H4 (cell line): ENCODE data around the gene PDXK. TPM values are rescaled to one million over a fixed set of nuclear protein-coding genes. Genes with fewer than 3 reads are reported as not detected.
"Not testable (repeated sequence)": the region's sequence is repeated elsewhere in the genome, so short reads cannot be mapped to it uniquely, and the experiment has no call there.

Source experiments
- DNase-seq: peaks from one replicate; pipeline ENCODE4 v3.0.0-alpha.2; 2015; ENCODE audit warnings: low spot score
- total RNA-seq: library from RNA; depleted of rRNA; stranded (reverse); fragments of >200 nt; shearing (Covaris generic); gene quantifications from 2 replicates; pipeline ENCODE4 v1.2.3, GENCODE V29; 2014

PDXK gene
- total RNA-seq, 1 experiment from 2014 or later, result 107 TPM

DNA sequence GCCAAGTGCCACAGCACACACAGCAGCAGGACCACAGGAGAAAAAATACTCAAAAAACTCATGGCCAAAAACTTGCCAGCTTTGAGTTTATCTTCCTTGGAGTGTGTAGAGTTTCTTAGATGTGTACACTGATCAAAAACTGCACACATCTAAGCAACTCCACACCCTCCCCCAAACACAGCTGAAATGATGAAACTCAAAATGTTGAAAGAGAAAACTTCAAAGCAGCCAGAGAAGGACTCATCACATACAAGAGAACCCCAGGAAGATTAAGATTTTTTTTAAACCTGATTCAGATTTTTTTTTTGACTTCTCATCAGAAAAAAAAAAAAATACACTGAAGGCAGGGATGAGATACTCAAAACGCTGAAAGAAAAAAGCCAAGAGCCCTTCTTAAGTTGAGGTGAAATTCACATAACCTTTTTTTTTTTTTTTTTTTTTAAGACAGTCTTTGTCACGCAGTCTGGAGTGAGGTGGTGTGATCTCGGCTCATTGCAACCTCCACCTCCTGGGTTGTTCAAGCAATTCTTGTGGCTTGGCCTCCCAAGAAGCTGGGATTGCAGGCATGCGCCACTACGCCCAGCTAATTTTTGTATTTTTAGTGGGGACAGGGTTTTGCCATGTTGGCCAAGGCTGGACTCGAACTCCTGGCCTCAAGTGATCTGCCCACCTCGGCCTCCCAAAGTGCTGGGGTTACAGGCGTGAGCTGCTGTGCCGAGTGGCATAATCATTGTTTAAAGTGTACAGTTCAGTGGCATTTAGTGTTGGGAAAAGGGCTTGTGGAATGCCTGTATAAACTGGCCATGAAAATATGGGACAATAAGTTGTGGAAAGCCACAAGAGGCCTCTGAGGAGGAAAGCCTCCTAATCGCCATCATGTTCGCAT is 20.9 kb upstream of the PDXK start:
- DNase-seq, result no peak

DNA sequence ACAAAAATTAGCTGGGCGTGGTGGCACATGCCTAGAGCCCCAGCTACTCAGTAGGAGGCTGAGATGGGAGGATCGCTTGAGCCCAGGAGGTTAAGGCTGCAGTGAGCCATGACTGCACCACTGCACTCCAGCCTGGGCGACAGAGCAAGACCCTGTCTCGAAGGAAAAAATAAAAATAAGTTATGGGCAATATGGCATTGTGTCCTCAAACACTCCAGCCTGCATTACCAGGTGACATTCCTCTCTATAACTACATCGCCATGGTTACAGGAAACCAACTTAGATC is 19.5 kb upstream of the PDXK start:
- DNase-seq, result not testable (repeated sequence)

DNA sequence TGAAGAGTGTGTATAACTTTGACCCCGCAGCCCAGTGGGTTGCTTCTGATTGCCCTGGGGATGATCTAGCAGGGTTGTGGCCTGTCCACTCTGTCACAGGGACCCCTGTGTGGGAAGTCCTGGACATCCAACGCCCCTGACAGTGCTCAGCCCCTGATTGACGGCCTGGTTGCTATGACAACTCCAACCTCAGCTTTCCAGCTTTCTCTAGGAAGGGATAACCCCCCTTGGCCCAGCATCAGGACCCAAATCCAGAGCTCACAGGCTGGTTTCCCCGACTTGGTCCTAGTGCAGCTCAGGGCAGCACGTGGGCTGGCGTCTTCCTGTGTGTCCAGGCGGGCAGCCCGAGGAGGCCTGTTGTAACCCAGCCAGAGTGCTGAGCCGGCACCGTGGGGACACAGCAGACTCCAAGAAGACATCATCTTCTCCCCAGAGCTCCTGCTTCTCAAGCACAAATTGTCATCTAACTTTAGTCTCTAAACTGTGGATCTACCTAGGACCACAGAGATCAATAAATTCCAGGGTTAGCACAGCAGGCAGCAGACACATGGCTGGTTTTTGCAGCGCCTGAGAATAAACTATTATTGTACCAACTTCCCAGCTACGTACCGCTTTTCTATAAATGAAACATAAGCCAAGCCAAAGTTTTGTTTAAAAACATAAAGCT is 18.9 kb upstream of the PDXK start:
- no peak for DNase-seq

DNA sequence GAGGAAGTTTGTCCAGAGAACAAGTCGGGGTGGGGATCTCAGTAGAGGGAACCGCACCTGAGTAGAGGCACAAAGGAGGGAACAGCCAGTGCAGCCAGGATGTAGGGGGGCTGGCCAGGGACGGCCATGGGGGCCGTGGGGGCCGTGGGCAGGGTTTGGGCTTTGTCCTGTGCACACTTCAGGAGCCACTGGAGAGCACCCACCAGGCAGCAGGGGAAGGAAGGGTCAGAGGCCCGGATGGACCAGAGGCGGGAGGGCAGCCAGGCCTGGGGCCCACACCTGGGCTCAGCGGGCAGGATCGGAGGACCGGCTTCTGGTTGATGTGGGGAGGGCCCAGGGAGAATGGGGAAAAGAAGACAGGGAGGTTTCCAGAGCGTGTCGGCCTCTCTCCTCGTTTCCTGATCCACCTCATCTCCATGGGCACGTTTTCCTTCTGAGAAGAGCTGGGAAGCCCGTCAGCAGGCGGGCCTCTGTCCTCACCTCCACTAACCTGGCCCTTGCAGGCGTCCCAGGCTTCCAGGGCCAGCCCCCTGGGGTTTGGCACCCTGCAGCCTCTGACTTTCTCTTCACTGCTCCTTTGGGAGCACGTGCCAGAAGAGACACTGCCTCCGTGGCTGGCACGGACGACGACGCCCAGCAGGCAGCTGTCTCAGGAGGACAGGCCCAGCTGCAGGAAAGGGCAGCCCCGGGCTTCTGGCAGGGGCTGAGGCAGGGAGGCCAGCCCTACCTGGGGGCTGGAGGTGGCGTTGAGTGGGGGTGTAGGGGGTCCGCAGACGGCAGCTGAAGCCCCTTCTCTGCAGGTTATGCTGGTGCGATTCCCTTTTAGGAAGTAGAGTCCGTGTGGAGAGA is 16.8 kb upstream of the PDXK start:
- DNase-seq, result no peak

DNA sequence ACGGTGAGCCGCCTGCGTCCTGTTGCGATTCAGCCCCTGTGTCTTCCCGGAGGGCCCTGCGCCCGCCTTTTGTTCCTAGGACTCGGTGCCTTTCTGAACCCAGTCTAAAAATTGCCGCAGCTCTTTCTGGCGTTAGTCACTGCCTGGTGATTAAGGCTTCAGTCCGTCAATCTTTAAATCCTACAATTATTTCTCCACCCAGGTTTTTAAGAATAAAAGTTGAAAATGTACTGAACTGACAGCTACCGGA is 16.2 kb upstream of the PDXK start:
- no peak for DNase-seq

DNA sequence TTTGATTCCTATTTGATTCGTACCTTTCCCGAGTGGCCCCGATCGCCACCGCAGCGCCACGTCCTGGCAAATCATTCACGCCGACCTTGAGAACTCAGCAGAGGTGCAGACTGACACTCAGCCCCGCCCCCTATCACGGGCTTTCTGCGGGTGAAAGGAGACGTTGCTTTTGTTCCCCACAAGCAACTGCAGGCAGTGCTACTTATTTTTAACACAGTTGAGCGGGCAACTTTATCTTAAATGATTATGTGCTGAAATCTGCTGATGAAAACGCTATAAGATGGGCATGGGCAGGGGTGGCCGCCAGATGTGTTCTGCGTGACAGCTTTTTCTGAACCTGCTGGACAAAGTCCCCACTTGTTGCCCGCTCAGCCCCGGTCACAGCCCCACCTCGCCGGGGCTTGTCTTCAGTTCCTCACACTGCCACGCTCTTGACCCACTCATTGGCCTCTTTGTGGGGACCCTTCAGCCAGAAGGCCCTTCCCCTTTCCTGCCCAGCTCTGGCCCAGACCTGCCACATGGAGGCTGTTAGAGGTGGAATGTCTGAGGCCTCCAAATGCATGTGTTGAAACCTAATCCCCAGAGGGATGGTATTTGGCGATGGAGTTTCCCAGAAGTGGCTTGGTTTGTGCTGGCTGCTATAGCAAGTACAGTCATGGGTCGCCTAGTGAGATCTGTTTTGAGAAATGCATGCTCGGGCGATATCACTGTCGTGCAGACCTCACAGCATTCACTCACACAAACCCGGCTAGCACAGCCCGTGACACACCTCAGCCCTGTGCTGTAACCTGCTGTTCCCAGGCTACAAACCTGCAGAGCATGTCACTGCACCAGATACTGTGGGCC is 15.7 kb upstream of the PDXK start:
- no peak for DNase-seq

DNA sequence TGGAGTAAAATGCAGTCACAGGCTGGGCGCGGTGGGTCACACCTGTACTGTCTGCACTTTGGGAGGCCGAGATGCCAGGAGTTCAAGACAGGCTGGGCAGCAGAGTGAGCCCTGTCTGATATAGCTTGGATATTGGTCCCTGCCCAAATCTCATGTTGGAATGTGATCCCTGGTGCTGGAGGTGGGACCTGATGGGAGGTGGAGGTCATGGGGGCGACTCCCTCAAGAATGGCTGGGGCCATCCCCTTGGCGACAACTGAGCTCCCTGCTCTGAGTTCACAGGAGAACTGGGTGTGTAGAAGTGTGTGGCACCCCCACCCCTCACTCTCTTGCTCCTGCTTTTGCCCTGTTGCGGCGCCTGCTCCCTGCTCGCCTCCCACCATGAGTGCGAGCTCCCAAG is 11.5 kb upstream of the PDXK start:
- DNase-seq, result no peak

DNA sequence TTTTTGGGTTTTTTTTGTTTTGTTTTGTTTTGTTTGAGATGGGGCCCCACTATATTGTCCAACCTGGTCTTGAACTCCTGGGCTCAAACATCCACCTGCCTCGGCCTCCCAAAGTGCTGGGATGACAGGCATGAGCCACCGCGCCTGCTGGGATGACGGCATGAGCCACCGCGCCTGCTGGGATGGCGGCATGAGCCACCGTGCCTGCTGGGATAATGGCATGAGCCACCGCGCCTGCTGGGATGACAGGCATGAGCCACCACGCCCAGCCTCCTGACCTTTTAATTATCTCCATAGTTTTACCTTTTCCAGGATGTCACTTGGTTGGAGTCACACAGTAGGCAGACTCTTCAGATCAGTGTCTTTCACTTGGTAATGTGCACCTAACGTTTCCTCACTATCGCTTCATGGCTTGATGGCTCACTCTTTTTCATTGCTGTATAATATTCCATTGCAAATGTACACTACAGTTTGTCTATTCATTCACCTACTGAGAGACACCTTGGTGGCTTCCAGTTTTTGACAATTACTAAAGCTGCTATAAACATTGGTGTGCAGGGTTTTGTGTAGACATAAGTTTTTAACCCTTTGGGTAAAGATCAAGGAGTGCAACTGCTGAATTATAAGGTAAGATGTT is 10.1 kb upstream of the PDXK start:
- no peak for DNase-seq

DNA sequence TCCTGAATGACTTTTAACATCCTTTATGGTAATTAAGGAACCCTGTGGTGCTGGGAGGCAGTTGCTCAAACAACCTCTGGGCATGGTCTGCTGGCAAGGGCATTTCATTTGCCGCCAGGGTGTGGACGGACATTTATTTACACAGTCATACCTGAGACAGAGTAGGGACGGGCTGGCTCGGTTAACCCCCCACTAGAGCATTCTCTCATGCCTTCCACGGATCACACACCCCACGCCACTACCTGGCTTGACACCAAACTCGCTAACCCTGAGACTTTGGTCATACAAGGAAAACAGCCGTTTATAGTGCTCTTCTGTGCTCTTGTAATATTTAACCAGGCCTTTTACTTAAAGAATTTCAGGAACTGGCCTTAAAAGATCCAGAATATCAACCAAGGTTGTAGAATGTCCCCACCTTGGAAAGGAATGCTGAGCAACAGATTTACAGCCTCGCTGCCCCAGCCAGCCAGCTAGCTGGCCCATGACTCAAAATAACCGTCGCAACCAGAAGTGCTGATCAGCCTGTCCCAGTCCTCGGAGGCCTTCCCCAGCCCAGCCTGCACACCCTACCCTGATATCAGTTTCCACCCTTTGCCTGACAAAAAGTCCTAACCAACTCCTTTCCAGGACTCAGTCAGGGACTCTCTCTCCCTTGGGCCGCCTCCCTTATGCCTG is 6.5 kb upstream of the PDXK start:
- DNase-seq, result peak; percentile 57

DNA sequence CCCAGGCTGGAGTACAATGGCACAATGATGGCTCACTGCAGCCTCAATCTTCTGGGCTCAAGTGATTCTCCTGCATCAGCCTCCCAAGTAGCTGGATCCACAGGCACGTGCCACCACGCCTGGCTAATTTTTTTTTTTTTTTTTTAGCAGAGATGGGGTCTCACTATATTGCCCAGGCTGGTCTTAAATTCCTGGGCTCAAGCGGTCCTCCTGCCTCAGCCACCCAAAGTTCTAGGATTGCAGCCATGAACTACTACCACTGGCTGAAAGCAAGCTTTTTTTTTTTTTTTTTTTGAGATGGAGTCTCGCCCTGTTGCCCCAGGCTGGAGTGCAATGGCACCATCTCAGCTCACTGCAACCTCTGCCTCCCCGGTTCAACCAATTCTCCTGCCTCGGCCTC is 5.8 kb upstream of the PDXK start:
- not testable (repeated sequence) for DNase-seq

DNA sequence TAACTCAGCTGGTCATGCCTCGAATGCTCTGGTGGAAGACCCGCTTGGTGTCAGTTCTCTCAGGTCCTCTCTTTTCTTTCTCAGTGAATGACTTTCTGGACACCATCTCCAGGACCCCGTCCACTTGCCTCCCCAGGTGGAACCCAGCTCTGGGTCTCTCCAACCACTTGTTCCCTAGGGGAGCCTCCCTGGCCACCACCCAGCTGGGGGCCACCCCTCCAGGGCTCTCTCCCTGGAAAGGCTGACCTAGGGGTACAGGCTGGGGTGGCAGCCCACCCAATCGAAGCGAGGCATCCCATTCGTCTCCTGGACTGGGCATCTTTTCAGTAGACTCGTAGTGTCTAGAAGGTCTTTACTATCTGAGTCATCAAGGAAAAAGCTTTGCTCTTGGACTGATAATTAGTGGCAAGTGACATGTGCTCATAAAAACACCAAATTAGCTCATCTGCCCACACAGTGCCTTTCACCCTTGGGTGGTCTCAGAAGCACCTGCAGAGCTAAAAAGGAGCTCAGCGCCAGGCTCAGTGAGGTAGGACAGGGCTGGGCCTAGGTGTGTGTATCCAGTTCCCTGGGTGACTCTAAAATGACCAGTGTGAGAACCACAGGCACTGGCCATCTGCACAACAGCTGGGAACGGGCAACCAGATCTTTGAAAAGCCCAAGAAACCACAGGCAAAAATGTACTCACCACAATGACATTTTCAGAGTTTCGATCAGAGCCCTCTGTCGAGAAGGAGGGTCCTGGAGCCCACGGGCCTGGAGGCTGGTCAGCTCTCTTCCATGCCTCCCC is 2.4 kb upstream of the PDXK start:
- DNase-seq, result no peak

DNA sequence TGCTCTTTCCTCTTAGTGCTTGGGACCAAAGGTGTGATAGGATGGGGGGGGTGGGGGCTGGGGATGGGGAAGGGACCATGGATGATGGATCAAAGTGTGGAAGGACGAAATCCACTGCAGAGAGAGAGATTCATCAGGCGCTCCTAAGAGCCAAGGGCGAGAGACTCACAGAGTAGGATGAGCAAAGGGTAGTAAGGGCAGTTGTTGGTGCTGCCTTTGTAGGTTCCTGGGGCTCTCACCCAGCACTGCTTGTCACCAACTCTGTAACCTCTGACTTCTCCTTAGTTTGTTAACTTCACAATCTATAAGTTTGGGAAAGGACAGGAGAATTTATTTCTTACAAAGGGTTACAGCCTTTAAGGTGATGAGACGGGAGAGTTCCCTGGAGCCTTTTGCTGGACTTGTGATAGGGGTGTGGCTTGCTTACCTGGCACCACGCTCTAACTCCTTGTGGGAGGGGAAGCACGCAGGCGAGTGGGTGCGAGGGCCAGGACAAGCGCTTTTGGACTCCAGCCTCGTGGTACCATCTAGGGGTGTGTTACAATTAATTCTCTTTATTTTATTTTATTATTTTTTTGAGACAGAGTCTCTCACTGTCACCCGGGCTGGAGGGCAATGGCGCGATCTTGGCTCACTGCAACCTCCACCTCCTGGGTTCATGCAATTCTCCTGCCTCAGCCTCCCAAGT is 1.6 kb upstream of the PDXK start:
- no peak for DNase-seq

DNA sequence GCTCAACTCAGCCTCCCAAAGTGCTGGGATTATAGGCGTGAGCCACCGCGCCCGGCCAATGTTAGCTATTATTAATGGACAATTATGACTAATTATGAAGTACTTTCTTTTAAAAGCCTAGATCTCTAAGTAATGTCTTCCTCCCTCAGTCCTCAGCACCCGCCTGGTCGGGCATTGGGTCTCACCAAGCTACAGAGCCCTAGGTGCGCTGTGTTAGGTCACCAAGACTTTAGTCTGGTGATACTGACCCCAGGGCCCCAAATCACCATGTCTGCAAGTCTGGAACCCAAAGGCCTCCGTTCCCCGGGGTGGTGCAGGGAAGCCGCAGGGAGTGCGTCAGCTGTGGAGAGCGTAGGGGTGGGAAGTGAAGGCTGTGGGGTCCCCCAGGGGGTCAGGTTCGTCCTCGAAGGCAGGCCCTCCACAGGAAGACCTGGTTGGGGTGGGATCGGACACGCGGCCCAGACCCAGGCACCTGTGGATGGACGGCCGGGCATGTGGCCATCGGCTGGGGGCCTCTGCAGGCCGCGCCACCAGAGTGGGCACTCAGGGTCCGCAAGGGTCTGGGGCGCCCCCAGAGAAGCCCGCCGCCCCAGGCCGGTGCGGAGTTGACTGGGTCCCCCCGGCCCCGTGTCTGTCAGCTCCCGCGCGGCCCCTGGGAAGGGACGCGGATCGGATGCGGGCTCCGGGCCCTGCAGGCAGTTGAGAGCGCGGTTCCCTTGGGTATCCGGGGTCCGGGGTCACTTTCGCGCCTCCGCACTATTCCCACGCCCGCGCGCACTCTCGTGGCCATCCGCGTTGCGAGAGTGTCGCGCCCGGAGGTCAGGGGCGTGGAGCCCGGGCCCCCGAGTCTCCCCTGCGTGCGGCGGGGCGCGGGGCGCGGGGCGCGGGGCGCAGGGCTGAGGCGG is 710 bp upstream of the PDXK start:
- no peak for DNase-seq

DNA sequence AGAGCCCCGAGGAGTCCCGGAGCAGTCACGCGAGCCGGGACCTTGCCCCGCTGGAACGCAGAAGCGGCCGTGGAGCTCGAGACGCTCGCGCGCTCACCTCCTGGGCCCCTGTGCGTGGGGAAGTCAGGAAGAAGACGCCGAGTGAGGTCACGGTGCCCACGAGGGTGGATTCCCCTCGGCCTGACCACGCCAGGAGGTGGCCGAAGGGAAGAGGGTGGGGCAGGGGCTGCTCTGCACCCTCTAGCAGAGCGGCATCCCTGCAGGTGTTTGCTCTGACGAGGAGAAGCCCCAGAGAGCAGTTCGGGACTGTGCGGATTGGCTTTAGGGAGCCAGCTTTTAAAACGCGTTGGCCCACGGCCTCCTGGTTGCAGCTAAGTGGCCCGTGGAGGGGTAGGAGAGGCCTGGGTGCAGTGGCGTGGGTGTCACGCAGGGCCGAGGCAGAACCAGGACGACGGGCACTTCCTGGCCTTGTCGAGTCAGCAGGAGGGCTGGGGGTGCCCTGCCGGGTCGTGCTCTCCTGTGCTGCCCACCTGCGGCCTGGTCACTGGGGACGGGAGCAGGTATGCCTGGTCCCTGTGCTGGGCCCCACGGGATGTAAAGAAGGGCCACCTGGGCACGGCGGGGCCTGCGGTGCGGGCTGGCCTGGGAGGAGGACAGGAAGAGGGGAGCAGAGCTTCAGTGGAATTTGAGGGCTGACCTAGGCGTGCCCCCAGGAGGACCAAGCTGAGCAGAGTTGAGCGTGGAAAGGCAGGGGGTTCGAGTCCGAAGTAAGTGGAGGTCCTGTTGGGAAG is 1.0 kb downstream of the PDXK start:
- no peak for DNase-seq

DNA sequence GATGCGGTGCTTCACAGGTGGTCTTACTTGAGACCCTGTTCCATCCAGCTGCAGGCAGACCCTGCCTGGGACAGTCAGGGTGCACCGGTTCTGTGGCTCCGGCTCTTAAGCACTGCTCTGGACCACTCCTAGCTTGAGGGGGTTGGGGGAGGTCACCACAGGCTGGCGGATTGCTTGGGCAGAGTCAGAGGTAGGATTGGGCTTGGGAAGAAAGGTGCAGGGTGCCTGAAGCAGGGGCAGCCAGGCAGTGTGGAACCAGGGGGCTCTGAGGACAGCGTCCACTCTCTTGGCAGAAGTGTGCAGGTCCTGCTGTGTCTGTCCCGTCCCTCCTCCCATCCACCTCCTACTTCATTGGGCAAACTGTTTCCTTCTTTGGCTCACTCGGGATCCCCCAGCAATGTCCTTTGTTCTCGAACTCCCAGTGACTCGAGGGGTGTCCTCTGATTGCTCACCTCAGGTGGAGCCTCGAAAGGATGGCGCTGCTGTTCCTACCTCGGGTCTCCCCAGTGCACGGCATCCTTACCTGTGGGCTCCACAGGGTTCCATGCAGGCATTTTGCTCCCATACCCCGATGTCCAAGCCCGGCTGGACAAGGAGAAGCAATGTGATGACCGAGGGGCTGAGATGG is 1.7 kb downstream of the PDXK start:
- no peak for DNase-seq

DNA sequence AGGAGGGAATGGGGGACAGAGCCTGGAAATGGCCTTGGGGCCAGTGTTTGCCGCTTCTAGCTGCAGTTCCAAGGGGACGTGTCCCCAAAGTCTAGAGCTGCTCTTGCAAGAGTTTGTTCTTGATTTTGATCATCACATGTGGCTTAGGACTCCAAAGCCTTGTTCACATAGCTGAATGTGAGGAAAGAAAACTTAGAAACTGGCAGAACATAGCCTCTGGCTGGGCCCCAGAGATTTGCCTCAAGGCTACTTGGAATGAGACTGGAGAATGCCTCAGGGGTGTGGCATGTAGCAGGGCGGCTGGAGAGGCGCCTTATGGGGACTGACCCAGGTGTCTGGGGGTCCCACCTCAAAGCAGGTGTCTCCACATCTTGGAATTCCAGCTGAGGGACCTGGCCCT is 2.3 kb downstream of the PDXK start:
- no peak for DNase-seq

DNA sequence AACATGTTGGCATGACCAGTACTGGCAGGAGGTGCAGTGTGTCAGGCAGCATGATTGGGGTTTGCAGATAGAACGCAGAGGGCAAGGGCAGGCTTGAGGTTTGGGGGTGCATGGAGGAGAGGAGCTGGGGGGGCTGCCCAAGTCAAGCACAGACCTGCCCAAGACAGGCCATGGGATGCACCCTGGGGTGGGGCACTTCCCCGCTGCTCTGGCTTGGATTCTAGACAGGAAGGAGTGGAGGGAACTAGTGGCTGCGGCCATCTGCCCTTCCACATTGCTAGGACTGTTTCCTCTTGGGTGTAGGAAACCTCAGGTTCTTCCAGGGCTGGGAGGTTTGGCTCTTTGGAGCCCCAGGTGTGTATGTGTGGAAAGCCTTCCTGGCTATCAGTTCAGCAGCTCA is 3.0 kb downstream of the PDXK start:
- no peak for DNase-seq
